CD14-positive monocyte (primary cell): ENCODE results near the gene CACNB2. TPM values are rescaled to one million over a fixed set of nuclear protein-coding genes. Genes with fewer than 3 reads are reported as not detected.

ENCODE experiments used
- DNase-seq, 3 donors: peaks; one replicate each; pipeline ENCODE4 v3.0.0-alpha.2; 2011 to 2022
- H2AFZ ChIP-seq: 2 replicates; pipeline ENCODE4 v1.6.0; 2012; ENCODE audit warnings: mild to moderate bottlenecking, low read depth, low read length, inconsistent platforms; ENCODE audit not compliant: insufficient read depth, poor library complexity, severe bottlenecking
- H3K27ac ChIP-seq, 2 donors: 1 replicate in 1 of 2; 2 replicates in 1 of 2; pipeline ENCODE4 v1.5.1; 2012 to 2013; ENCODE audit warnings: low read length in 2 of 2, control low read depth in 1 of 2, inconsistent platforms in 1 of 2, low read depth in 1 of 2, mild to moderate bottlenecking in 1 of 2
- H3K27me3 ChIP-seq, 2 donors: one replicate each; pipeline versions ENCODE4 v1.6.0 to v1.6.1; 2011 to 2013; ENCODE audit warnings: low read length in 2 of 2; ENCODE audit not compliant: control insufficient read depth in 2 of 2, insufficient read depth in 2 of 2
- H3K36me3 ChIP-seq, 2 donors: replicated peaks in 1 of 2; 1 replicate in 1 of 2; 2 replicates in 1 of 2; pipeline versions ENCODE4 v1.5.1 to v1.6.1; 2012 to 2013; ENCODE audit warnings: low read length in 2 of 2, control low read depth in 1 of 2, inconsistent platforms in 1 of 2, mild to moderate bottlenecking in 1 of 2; ENCODE audit not compliant: insufficient read depth in 2 of 2, control insufficient read depth in 1 of 2
- H3K4me1 ChIP-seq, 2 donors: 1 replicate in 1 of 2; 2 replicates in 1 of 2; pipeline versions ENCODE4 v1.5.1 to v1.6.1; 2012 to 2013; ENCODE audit warnings: low read length in 2 of 2, control low read depth in 1 of 2, inconsistent platforms in 1 of 2, mild to moderate bottlenecking in 1 of 2, moderate library complexity in 1 of 2; ENCODE audit not compliant: insufficient read depth in 2 of 2, control insufficient read depth in 1 of 2
- H3K4me2 ChIP-seq: replicated peaks from 2 replicates; pipeline ENCODE3; 2012; ENCODE audit warnings: low read length, moderate library complexity, mild to moderate bottlenecking; ENCODE audit not compliant: poor library complexity, severe bottlenecking; ENCODE audit errors: extremely low read depth
- H3K4me3 ChIP-seq, 3 experiments: fragments of 200-600 bp in 1 of 3; sonication (generic) in 1 of 3; replicated peaks in 1 of 3; 1 replicate in 2 of 3; 2 replicates in 1 of 3; pipeline ENCODE4 v1.5.1; 2011 to 2013; ENCODE audit warnings: low read length in 3 of 3, mild to moderate bottlenecking in 3 of 3, control low read depth in 2 of 3, low read depth in 2 of 3, inconsistent platforms in 1 of 3, moderate library complexity in 1 of 3
- H3K79me2 ChIP-seq: 2 replicates; pipeline ENCODE4 v1.6.0; 2012; ENCODE audit warnings: mild to moderate bottlenecking, control low read depth, inconsistent platforms, low read length, moderate library complexity; ENCODE audit not compliant: insufficient read depth
- H3K9ac ChIP-seq: 2 replicates; pipeline ENCODE4 v1.6.0; 2017; ENCODE audit warnings: low read length, mild to moderate bottlenecking; ENCODE audit not compliant: insufficient read depth, poor library complexity, severe bottlenecking
- H3K9me3 ChIP-seq, 2 donors: replicated peaks in 1 of 2; 1 replicate in 1 of 2; 2 replicates in 1 of 2; pipeline versions ENCODE4 v1.5.1 to v1.6.1; 2012 to 2013; ENCODE audit warnings: low read length in 2 of 2, control low read depth in 1 of 2; ENCODE audit not compliant: control insufficient read depth in 1 of 2, insufficient read depth in 1 of 2
- H4K20me1 ChIP-seq: 2 replicates; pipeline ENCODE4 v1.6.0; 2012; ENCODE audit warnings: mild to moderate bottlenecking, low read length, control low read depth, moderate library complexity; ENCODE audit not compliant: insufficient read depth
- H3K27ac Mint-ChIP-seq, 7 donors: one replicate each; pipeline ENCODE4 v1.8.0; 2020; ENCODE audit warnings: mild to moderate bottlenecking in 7 of 7, mixed read lengths in 7 of 7, moderate library complexity in 6 of 7, inconsistent platforms in 2 of 7
- H3K27me3 Mint-ChIP-seq, 3 donors: one replicate each; pipeline ENCODE4 v1.8.0; 2021 to 2022; ENCODE audit warnings: low read depth in 3 of 3, mild to moderate bottlenecking in 3 of 3, mixed read lengths in 3 of 3, moderate library complexity in 3 of 3, inconsistent platforms in 1 of 3
- H3K36me3 Mint-ChIP-seq, 2 donors: one replicate each; pipeline ENCODE4 v1.8.0; 2020; ENCODE audit warnings: mixed read lengths in 2 of 2, inconsistent platforms in 1 of 2, mild to moderate bottlenecking in 1 of 2
- H3K4me1 Mint-ChIP-seq: one replicate; pipeline ENCODE4 v1.8.0; 2020; ENCODE audit warnings: mild to moderate bottlenecking, mixed read lengths
- H3K4me3 Mint-ChIP-seq, 2 donors: one replicate each; pipeline ENCODE4 v1.8.0; 2020; ENCODE audit warnings: mild to moderate bottlenecking in 2 of 2, mixed read lengths in 2 of 2, moderate library complexity in 1 of 2
- H3K9me3 Mint-ChIP-seq, 7 donors: one replicate each; pipeline ENCODE4 v1.8.0; 2020 to 2022; ENCODE audit warnings: mixed read lengths in 7 of 7, mild to moderate bottlenecking in 6 of 7, moderate library complexity in 6 of 7, inconsistent platforms in 2 of 7
- CTCF ChIP-seq: fragments of 200-600 bp; IDR thresholded peaks from one replicate; pipeline ENCODE4 v1.8.0; 2022; ENCODE audit warnings: antibody characterized with exemption, mild to moderate bottlenecking
- WGBS: methylation state at CpG from one replicate; pipeline ENCODE4 v1.1.5; 2013; ENCODE audit warnings: missing lambda C conversion rate; ENCODE audit not compliant: insufficient coverage; 5-methylcytosine and 5-hydroxymethylcytosine counted together
- intact Hi-C, 2 donors: fragments of 100-400 bp; cut with micrococcal nuclease; formaldehyde crosslinking; loops; one replicate each; pipeline versions ENCODE4 v1.15.0 to v1.15.1; 2023
- polyA plus RNA-seq, 3 donors: library from polyadenylated mRNA; depleted of rRNA in 1 of 3; unstranded in 2 of 3; stranded (reverse) in 1 of 3; fragments of 300-500 nt in 2 of 3; fragments of >200 nt in 1 of 3; fragmentation: Illumina TruSeq in 2 of 3; gene quantifications; 1 replicate in 2 of 3; 2 replicates in 1 of 3; pipeline ENCODE4 v1.2.3, GENCODE V29; 2012 to 2021

The CACNB2 gene
- polyA plus RNA-seq, 3 donors: 0.05 TPM; not detected in 2

GRCh38 chr10:18404530-18404929 lies 264.3 kb downstream of the CACNB2 start:
- no peaks in the 10 kb centered on the region for H3K79me2 ChIP-seq
- Mint-ChIP-seq H3K27me3 (peaks cover 14 to 19% (median 19%) of the 10 kb centered on the region in 3 donors), H3K27ac (no peak overlapping the region), H3K9me3 (no peaks in the 10 kb centered on the region), H3K4me3 (no peak overlapping the region), H3K36me3 (no peaks in the 10 kb centered on the region), H3K4me1 (peaks cover 10% of the 10 kb centered on the region)
- H3K4me1 ChIP-seq: no peaks in the 10 kb centered on the region
- H3K9me3 ChIP-seq: no peaks in the 10 kb centered on the region
- no peaks in the 10 kb centered on the region for H4K20me1 ChIP-seq
- H3K9ac ChIP-seq: no peak overlapping the region
- no peak overlapping the region for H3K4me2 ChIP-seq
- intact Hi-C loops: no loop called here
- H3K36me3 ChIP-seq: no peaks in the 10 kb centered on the region
- TF ChIP-seq CTCF: no peak
- peaks cover 16 to 21% of the 10 kb centered on the region in 2 donors for H3K27me3 ChIP-seq
- H2AFZ ChIP-seq: no peak overlapping the region
- no CpG with 5 or more reads among the region's 5 CpGs for WGBS
- no peak overlapping the region for H3K27ac ChIP-seq
- H3K4me3 ChIP-seq: no peak overlapping the region
- no peak for DNase-seq

- no peak overlapping the region for H3K4me3 ChIP-seq
- H3K9me3 Mint-ChIP-seq: no peaks in the 10 kb centered on the region
- TF ChIP-seq CTCF: no peak
- H2AFZ ChIP-seq: no peak overlapping the region
- DNase-seq: no peak
- no peaks in the 10 kb centered on the region for H3K36me3 Mint-ChIP-seq
- no peaks in the 10 kb centered on the region for H3K79me2 ChIP-seq
- H3K9ac ChIP-seq: no peak overlapping the region
- no peak overlapping the region for H3K27ac Mint-ChIP-seq
- no peaks in the 10 kb centered on the region for H3K9me3 ChIP-seq
- WGBS: 95% methylated on average over 3 of the region's 4 CpGs
- intact Hi-C loops: no loop called here
- H4K20me1 ChIP-seq: no peaks in the 10 kb centered on the region
- H3K27me3 ChIP-seq: peaks cover 3 to 7% of the 10 kb centered on the region in 2 donors
- no peak overlapping the region for H3K4me3 Mint-ChIP-seq
- H3K4me2 ChIP-seq: no peak overlapping the region
- H3K4me1 ChIP-seq: no peaks in the 10 kb centered on the region
- no peak overlapping the region for H3K27ac ChIP-seq
- no peaks in the 10 kb centered on the region for H3K36me3 ChIP-seq
- H3K27me3 Mint-ChIP-seq: peaks cover 2 to 8% (median 7%) of the 10 kb centered on the region in 3 donors
- peaks cover 6% of the 10 kb centered on the region for H3K4me1 Mint-ChIP-seq
Observed at GRCh38 chr10:18406136-18406535, 265.9 kb downstream of the CACNB2 start.
